NCI-H748 (cell line): ENCODE measurements around the gene PLEKHH1.
A peak's percentile ranks its signal among the peaks of the same experiment; 100 is the strongest.
"Not testable (repeated sequence)": the region's sequence is repeated elsewhere in the genome, so short reads cannot be mapped to it uniquely, and the experiment has no call there.

Source experiments
- DNase-seq: peaks from one replicate; lab custom pipeline; 2025; ENCODE audit not compliant: unreplicated experiment; lab: John Stamatoyannopoulos, UW

PLEKHH1 gene

DNA sequence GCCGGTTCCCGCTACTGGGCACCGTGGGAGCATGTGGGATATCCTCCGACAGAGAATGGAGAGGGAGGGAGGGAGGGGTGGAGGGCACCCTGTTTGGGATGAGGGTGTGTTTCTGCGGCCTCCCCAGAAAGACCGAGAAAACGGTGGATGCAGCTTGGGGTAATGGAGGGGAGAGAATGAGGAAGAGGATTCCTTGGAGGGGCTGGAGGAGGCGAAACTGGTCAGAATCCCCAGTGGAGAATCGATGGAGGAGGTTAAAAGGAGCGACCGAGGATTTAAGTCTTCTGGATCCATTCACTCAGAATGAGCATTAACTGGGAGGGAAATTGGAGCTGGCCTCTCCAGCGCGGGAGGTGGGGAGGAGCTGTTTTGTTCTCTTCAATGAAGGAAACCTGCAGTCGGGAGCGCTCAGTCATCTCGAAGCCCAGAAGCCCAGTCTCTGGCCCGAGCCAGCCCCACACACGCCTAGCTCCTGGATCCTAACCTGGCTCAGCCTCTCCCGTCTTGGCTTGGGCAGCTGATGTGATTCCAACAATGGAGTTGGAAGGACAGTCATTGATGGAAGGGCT is 87.2 kb downstream of the PLEKHH1 start:
- DNase-seq = peak; percentile 69

DNA sequence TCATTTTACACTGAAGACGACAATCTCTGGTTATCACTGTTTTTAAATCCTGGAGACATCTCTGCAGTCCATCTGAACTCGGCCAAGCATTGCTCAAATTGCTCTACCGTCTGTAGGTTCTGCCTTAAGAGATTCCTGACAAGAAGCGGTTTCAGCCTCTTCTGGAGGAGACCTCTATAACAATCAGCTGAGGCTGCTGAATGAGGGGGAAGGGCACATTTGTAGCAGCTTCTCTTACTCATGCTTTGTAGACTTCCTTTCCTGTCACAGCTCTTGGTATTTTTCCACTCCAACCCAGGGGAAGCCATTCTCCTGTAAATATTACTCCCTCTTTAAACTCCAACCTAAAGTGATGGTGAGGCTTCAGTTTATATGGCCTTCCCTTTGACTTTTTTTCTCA is 89.6 kb downstream of the PLEKHH1 start:
- no peak for DNase-seq

DNA sequence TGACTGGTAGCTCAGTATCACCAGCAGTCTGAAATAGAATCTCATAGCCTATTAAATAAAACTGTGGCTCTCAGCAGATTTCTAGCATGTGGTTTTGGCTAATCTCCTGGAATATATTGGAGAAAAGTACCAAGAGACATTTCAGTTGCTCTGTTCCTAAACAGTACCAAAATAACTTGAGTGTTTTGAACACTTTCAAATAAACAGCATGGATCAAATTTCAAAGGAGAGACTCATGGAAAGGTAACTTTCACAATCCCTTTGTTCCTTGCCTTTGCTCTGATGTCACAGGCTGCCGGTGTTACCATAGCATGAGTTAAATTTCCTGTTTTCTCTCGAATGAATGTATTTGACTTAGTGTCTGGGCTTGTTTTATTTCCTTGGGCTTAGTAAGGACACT is 90.0 kb downstream of the PLEKHH1 start:
- DNase-seq = no peak

DNA sequence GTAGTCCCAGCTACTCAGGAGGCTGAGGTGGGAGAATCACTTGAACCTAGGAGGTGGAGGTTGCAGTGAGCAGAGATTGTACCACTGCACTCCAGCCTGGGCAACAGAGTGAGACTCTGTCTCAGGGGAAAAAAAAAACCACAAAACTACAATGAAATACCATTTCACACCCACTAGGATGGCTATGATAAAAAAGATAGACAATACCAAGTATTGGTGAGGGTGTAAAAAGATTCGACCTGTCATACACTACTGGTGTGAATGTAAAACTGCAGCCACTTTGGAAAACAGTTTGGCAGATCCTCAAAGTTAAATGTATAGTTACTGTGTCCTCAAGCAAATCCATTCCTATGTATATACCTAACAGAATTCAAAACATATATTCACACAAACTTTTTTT is 93.0 kb downstream of the PLEKHH1 start:
- not testable (repeated sequence) for DNase-seq

DNA sequence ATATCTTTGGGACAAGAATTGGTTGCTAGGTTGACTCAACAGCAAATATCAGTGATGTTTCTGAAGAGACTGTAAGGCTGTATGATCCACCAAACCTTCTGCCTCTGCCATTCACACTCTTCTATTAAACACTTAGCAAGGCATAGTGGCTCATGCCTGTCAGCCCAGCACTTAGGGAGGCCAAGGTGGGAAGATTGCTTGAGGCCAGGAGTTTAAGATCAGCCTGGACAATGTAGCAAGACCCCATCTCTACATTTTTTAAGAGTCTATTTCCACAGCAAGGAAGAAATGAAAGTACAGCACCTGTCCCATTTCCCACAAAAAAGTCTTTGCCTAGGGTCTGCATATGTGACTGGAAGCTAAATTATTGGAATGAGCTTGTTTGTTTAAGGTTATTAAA is 94.4 kb downstream of the PLEKHH1 start:
- DNase-seq = no peak

DNA sequence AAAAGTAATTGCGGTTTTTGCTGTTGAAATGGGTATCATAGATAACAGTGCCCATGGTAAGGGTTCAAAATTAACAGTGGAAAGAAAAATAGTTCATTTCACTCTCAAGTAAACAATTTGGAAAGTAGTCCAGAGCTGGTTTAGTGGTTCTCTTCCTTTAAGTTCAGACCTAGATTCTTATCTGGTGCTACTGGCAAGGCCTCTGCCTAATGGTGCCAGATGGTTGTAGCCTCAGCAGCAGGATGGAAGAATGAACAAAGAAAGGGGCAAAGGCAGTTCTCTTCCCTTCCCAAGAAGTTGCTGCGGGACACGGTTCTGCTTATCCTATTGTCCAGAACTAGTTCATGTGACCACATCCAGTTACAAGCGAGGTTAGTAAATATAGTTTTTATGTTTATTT is 97.1 kb downstream of the PLEKHH1 start:
- DNase-seq = no peak

DNA sequence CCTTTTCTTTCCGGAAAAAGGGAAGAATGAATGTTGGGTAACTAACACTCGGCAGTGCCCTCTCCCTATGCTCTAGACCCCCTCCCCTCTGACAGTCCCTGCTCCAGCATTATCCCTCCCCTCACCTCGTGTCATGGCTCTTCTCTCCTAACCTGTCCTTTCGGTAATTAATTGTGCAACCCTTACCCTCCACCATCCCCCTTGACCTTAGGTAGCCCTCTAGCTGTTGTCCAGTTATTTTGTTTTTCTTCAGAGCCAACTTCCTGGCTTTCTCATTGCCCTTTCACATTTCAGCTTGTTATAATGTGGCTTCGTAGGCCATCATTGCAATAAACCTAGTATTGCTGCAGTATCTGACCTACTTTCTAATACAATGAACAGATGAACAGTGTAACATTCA is 97.8 kb downstream of the PLEKHH1 start:
- no peak for DNase-seq

DNA sequence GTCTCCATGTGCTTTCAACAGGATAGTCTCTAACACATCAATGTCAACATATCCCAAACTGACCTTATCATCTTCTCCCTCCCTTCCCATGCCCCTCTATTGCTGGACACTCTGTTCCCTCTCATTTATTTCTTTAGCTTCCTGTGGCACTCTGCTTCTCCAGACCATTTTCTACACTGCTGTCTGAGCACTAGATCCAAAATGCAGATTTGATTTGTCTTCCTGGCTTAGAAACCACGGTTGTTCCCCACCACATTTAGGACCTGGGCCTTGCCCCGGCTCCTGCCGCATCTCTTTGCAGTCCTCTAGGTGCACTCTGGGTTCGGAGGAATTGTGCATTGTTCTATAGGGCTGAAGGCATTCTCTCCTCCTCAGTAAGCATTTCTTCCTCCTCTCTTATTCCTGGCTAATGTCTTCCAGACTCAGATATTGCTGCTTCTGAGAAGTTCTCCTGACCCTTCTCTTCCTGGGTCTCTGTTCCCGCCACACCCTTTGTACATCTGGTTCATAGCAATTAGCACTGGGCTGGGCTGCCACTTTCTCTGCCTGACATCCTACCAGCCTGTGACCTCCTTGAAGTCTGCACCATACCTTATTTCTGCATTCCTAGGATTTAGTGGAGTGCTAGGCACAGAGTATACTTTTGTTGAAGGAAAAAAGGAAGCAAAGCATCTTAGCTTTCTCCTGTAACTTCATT is 100.5 kb downstream of the PLEKHH1 start:
- DNase-seq = no peak

DNA sequence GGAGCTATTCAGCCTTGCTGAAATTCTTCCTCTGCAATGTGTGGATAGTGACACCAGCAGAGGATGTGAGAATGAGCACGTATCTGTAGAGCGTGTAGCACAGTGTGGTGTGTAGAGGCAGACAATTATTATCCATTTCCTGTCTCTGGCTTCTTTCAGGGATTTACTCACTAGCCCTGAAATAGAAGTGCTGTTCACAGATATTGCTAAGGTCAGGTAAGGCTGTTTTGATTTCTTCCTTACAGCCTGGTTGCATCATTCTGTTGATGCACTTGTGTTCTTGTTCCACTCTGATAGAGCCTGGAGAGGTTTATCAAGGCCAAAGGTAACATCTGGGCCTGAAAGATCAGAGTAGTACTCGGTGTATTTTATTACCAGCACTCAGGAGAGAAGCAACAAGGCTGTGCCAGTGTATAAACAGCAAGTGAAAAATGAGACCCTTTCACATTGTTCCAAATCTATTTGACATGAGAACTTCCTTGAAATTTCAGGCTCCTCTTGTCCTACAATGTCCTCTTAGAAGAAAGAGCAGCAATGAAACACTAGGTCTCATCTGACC is 103.3 kb downstream of the PLEKHH1 start:
- no peak for DNase-seq

DNA sequence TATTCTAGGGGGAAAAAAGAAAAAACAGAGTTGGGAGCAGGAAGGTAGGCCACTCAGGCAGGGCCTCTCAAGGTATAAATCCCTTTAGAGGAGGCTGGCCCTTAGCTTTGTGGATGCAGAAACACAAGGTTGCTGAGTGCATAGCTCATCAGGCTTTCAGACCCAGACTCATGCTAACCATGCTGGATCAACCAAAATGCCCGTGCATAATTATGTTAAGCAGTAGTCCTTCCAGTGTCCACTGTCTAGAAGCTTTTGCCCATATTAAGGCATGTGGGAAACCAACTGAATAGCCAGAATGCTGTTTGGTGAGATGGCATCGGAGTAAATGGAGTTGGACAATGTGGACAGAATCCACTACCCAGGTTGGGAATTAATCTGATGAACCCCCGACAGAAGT is 105.6 kb downstream of the PLEKHH1 start:
- DNase-seq = no peak
